ENCODE data around the gene ACKR2.
"Not testable (repeated sequence)": the region's sequence is repeated elsewhere in the genome, so short reads cannot be mapped to it uniquely, and the experiment has no call there.

The ACKR2 gene

DNA sequence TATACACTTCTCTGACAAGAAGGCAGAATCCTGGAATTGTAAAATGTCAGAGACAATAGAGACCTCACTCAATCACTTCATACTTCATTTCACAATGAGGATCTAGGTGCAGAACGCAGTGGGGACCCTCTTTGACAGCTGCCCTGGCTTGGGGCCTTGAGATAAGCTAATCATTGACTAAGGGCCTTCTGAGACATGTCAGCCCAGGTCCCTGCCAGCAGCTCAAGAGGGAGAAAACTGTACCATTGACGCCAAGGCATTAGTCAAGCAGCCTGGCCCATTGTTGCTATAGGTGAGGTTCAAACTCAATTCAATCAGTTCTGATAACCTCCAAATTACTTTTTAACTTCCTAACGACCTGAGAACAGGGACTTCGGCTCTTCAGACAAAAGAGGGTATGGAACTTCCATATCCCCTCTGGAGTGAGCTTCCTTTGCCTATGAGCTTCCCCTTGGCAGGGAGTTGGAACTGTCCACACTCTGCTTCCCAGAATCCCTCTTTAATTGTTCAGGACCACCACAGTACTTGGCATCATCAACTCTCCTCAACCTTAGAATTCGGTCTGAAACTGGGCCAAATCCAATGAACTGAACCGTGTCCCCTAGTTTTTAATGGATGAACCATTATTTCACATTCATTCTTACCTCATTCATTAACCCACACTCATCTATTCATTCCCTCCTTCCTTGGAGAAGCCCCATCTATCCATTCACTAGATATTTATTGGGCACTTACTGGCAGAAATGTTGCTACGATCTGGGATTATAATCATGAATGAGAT lies 67.9 kb downstream of the ACKR2 start:
- H3K27ac ChIP-seq = peak overlapping the region in 1 of 2 donors; percentile 8
- H3K4me3 ChIP-seq = no peak overlapping the region
- no peak for DNase-seq (ENCODE audit: low spot score)
- no peak for TF ChIP-seq CTCF (IDR thresholded peaks at IDR 0.05)

DNA sequence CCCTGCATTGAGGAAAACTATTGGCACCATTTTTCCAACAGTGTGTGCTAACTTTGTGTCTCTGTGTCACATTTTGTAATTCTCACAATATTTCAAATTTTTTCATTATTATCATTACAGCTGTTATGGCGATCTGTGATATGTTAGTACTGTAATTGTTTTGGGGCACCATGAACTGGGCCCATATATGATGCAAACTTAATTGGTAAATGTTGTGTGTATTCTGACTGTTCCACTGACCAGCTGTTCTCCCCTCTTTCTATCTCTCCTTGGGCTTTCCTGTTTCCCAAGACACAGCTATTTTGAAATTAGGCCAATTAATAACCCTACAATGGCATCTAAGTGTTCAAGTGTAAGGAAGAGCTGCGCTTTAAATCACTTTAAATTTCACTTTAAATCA lies 68.6 kb downstream of the ACKR2 start:
- no peak for TF ChIP-seq CTCF (IDR thresholded peaks at IDR 0.05)
- H3K27ac ChIP-seq = no peak overlapping the region
- DNase-seq (ENCODE audit: low spot score) = no peak
- H3K4me3 ChIP-seq = no peak overlapping the region

DNA sequence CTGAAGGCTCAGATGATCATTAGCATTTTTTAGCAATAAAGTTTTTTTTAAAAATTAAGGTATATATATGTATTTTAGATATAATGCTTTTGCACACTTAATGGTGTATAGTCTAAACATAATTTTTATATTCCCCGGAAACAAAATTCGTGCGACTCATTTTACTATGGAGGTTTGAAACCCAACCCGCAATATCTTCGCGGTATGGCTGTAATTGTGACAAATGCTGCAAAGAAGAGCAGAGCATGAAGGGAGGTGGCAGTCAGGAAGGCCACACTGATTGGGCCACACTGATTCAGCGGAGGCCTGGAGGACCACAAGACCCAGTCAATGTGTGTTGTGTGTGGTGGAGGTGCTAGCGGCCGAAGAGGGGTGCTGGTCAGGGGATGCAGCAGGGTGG lies 70.9 kb downstream of the ACKR2 start:
- Histone ChIP-seq H3K4me3 (peak overlapping the region; percentile 82), H3K27ac (peak overlapping the region; percentile 69 to 84)
- no peak for TF ChIP-seq CTCF (IDR thresholded peaks at IDR 0.05)
- DNase-seq (ENCODE audit: low spot score) = no peak

DNA sequence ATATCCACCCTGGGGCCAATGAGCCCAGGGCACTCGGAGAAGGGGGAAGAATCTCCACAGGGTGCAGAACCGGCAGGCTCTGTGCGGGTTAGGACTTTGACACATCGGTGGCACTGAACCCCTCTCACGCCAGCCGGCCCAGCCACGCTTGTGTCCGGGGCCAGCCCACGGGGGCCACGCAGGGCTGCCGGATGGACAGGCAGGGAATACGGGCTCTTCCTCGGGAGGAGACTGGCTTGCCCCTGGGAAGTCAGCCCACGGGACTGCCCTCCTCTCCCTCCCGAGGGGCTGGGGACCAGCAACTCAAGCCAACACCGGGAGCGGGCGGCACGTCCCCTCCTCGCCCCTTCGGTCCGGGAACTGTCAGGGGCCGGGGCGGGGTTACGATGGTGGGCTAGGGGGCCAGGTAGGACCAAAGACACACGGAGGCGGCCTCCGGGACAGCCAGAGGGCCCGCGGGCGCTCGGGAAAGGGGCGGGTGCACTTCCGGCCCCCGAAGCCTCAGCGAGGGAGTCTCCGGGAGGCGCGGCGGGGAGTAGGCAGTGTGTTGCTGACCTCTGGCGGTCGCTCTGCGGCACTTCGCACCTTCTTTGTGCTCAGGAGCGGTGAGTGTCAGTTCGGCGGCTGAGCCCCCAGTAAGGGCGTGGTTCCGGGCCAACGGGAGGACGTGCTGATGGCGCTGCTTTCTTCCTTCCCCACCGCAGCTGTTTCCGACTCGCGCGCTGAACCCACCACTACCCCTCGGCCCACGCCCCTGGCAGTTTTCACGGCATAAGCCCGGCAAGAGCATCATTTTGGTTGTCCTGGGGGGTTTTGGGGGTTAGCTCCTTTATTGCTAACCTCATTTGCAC lies 71.6 kb downstream of the ACKR2 start:
- peak; percentile 94 for TF ChIP-seq CTCF (IDR thresholded peaks at IDR 0.05)
- H3K27ac ChIP-seq = peak overlapping the region; percentile 69 to 84
- H3K4me3 ChIP-seq = peak overlapping the region; percentile 82
- DNase-seq (ENCODE audit: low spot score) = peak; percentile 90

- H3K27ac ChIP-seq; H3K4me3 ChIP-seq; DNase-seq (ENCODE audit: low spot score): not testable (repeated sequence)
These were observed 74.1 kb downstream of the ACKR2 start for GRCh38 chr3:42883251-42883930.

GRCh38 chr3:42884324-42884723 lies 75.1 kb downstream of the ACKR2 start:
- no peak overlapping the region for H3K4me3 ChIP-seq
- DNase-seq (ENCODE audit: low spot score) = no peak
- H3K27ac ChIP-seq = no peak overlapping the region
- no peak for TF ChIP-seq CTCF (IDR thresholded peaks at IDR 0.05)

DNA sequence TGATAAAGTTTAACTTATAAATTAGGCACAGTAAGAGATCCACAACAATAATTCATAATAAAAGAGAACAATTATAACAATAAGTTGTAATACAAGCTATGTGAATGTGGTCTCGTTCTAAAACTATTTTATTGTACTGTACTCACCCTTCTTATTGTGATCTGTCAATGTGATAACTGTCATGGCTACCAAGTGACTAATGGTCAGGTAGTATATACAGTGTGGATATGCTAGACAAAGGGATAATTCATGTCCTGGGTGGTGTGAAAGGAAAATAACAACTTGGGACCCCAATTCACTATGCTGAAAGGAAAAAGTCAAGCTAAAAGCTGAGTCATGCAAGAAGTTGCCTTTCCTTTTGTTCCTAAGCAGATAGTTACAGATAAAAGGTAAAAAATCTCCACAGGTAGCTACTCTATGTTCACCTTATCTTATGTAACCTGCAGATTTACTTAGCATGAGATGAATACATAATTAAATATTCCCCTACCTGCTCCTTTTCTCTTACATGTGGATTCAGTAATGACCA lies 77.1 kb downstream of the ACKR2 start:
- TF ChIP-seq CTCF (IDR thresholded peaks at IDR 0.05) = no peak
- H3K4me3 ChIP-seq = no peak overlapping the region
- no peak for DNase-seq (ENCODE audit: low spot score)
- H3K27ac ChIP-seq = no peak overlapping the region

All from coronary artery (tissue), 2 donors.